ENCODE results near the gene B4GALNT2.
A peak's percentile ranks its signal among the peaks of the same experiment; 100 is the strongest.
"Not testable (repeated sequence)": the region's sequence is repeated elsewhere in the genome, so short reads cannot be mapped to it uniquely, and the experiment has no call there.

Gene B4GALNT2

DNA sequence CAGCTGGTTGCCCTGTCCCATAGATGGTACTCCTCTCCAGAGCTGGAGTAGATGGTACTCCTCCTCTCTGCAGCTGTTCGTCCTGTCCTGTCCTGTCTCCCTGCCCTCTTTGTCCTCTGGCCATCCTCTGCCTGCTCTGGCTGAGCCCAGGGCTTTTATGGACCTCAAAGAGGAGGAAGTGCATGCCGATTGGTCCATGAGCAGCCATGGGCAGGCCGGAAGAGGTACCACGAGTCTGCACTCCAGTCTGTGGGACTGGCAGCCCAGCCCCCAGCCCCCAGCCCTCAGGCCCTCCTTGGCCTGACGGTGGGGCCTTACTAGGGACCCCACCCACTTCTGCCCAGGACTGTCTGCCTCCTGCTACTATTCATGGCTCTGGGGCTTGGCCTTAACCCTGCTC is 50.8 kb downstream of the B4GALNT2 start:
- DNase-seq (ENCODE audit: low spot score): no peak

DNA sequence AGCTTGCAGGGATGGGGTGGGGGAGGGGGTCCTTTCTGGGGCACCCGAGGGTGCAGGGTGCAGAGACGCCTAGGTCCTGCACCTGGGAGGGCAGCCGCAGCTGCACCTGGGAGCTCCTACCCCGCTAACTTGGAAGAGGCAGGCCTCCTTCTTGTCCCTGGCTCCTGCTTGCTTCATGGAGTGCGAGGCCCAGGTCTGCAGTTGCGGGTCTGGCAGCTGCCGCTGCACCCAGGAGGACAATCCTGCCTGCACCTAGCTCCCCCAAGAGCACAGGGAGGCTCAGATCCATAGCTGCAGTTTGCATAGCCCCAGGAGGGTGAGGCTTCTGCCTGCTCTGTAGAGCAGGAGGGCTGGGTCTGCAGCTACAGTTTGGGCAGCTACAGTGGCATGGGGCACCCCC is 51.2 kb downstream of the B4GALNT2 start:
- no peak for DNase-seq (ENCODE audit: low spot score)

DNA sequence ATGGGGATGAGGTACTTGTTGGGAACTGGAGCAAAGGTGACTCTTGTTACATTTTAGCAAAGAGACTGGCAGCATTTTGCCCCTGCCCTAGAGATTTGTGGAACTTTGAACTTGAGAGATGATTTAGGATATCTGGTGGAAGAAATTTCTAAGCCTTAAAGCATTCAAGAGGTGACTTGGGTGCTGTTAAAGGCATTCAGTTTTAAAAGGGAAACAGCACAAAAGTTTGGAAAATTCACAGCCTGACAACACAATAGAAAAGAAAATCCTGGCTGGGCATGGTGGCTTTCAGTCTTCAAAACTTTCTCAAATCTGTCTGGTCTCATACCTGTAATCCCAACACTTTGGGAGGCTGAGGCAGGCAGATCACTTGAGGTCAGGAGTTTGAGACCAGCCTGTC is 52.0 kb downstream of the B4GALNT2 start:
- DNase-seq (ENCODE audit: low spot score): not testable (repeated sequence)

GRCh38 chr17:49185381-49185780 is 52.8 kb downstream of the B4GALNT2 start:
- DNase-seq (ENCODE audit: low spot score): not testable (repeated sequence)

DNA sequence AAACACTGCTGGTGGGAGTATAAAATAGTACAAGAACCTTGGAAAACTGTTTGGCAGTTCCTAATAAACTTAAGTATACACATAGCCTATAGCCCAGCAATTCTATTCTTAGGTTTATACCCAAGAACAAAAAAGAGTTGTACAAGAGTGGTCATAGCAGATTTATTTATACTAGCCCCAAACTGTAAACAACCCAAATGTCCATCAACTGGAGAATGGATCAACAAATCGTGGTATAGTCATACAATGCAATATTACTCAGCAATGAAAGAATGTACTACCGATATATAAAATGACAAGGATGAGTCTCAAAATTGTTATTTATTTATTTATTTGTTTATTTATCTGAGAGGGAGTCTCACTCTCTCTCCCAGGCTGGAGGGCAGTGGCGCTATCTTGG is 54.7 kb downstream of the B4GALNT2 start:
- no peak for DNase-seq (ENCODE audit: low spot score)

GRCh38 chr17:49190932-49191331 is 58.4 kb downstream of the B4GALNT2 start:
- peak; percentile 16 for DNase-seq (ENCODE audit: low spot score)

- DNase-seq (ENCODE audit: low spot score): no peak
Observed at GRCh38 chr17:49191409-49191916, 58.9 kb downstream of the B4GALNT2 start.

- peak; percentile 91 for DNase-seq (ENCODE audit: low spot score)
Observed at GRCh38 chr17:49191917-49192741, 59.6 kb downstream of the B4GALNT2 start.

DNA sequence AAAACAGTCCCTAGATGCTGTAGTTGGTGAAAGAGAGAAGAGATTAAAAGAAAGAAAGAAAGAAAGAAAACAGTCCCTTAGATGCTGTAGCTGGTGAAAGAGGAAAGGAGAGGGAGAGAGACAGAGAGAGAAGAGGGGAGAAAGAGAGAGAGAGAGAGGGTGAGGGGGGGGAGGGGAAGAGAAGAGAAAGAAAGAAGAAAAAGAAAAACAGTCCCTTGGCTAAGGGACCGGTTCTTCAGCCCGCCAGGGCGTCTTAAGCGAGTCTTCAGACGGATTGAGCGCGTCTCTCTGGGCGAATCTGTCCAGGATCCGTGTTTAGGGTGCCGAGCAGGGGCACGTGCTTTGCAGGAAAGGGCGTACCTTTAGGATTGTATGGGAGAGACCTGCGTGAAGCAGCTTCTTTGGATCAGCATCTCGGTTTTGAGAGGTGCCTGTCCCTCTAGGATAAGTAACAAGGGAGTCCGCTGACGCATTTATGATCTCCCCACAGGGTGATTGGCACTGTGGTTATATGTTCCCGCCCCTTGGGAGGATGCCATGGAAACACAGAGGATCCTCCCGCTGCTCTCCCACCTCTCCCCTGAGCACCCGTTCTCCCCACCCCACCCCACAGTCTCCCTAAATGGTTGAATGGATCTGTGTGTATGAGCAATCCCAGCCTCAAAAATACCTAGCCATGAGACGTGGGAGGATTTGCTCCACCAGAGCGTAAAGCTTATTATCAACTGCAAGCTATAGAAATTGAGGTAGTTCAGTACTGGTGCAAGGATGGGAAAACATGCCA is 61.1 kb downstream of the B4GALNT2 start:
- DNase-seq (ENCODE audit: low spot score): peak; percentile 87

GRCh38 chr17:49194297-49194607 is 61.7 kb downstream of the B4GALNT2 start:
- DNase-seq (ENCODE audit: low spot score): no peak

- DNase-seq (ENCODE audit: low spot score): no peak
Observed at GRCh38 chr17:49195751-49196150, 63.2 kb downstream of the B4GALNT2 start.

GRCh38 chr17:49196520-49196919 is 64.0 kb downstream of the B4GALNT2 start:
- DNase-seq (ENCODE audit: low spot score): no peak

DNA sequence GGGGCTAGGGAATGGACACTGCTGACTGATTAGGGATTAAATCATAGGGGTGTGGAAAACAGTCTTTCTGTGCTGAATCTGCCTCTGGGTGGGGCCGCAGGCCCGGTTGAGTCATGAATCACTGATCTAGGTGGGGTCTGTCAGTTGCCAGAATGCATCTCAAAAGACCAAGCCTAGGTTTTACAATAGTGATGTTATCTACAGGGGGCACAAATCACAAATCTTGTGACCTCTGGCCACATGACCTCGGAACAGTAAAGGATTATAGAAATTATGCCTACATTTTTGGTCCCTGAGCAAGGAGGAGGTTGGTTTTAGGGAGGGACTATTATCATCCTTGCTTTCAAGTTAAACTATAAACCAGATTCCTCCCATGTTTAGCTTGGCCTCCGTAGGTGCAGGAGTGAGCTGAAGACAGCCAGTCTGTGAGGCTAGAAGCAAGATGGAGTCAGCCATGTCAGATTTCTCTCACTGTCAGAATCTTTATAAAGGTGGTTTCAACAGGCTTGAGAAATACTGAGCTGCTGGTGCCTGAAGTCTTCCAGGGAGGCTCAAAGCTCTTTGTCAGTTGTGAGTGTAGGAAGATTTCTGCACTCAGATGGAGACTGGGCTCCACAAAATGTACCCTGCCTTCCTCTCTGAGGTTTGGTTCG is 64.9 kb downstream of the B4GALNT2 start:
- DNase-seq (ENCODE audit: low spot score): no peak

GRCh38 chr17:49198211-49198610 is 65.6 kb downstream of the B4GALNT2 start:
- no peak for DNase-seq (ENCODE audit: low spot score)

- no peak for DNase-seq (ENCODE audit: low spot score)
Observed at GRCh38 chr17:49200423-49201083, 68.0 kb downstream of the B4GALNT2 start.

GRCh38 chr17:49201481-49201927 is 68.9 kb downstream of the B4GALNT2 start:
- DNase-seq (ENCODE audit: low spot score): no peak

GRCh38 chr17:49203796-49204195 is 71.2 kb downstream of the B4GALNT2 start:
- no peak for DNase-seq (ENCODE audit: low spot score)

DNA sequence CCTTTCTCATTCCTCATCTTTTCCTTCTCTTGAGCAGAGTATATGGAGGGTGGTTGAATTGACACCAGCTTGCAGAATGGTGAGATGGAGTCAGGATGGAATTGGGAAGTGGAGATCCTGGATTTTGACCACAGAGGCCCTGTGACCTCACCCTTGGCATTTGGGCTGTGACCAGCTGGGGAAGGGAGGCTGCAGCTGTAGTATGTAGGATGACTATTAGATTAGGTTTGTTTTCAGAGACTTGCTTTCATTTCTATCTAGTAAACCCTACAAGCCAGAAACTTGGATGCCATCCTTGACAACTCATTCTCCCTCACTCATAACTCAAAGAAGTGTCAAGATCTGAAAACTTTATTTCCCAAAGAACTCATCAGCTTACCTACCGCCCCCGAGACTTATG is 71.9 kb downstream of the B4GALNT2 start:
- no peak for DNase-seq (ENCODE audit: low spot score)

GRCh38 chr17:49209061-49209571 is 76.5 kb downstream of the B4GALNT2 start:
- DNase-seq (ENCODE audit: low spot score): no peak

DNA sequence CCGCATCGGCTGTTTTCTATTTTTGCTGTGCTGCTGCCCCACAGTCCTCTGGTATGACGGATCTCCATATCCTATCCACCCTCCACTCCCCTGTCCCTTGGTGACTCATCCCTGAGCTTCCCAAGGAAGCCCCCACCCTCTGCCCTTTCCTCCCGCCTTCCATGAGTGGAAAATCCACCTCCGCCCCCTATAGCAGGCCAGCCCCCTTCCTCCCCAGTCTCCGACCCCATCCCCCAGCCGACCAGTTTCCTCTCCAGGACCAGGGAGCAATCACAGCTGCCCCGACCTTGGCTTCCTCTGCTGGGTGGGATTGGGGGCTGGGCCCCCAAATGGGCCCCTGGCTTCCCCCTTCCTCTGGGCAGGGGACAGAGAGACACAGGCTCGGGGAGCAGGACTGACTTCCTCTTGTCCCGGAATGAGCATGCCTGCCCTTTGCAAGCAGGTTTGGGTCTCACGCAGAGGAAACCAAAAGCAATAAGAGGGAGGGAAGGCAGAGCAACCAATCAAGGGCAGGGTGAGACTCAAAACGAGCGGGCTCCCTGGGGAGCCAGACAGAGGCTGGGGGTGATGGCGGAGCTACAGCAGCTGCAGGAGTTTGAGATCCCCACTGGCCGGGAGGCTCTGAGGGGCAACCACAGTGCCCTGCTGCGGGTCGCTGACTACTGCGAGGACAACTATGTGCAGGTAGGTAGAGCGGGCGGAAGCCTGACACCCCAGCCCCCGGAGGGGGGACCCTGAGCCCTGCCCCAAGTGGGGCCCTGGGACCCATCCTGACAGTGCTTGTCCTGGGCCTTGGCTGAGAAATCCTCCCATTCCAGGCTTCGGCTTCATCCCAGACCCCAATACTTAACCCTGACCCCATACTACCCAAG is 77.8 kb downstream of the B4GALNT2 start, which contains the start of the genes ABI3 and GNGT2:
TSS of gene ABI3 (plus strand) at position 550 of the 872 bp plus-strand sequence. CDS start at position 568, 18 bp downstream.
TSS of gene GNGT2 (minus strand) at position 417 of the 872 bp plus-strand sequence. CDS start 3,152 bp downstream, outside the sequence.
- DNase-seq (ENCODE audit: low spot score): no peak
